KG1 (cell line): ENCODE measurements around the gene ZNF580.

Experiments
- DNase-seq: peaks from one replicate; lab custom pipeline; 2025; lab: John Stamatoyannopoulos, UW

The ZNF580 gene

DNA sequence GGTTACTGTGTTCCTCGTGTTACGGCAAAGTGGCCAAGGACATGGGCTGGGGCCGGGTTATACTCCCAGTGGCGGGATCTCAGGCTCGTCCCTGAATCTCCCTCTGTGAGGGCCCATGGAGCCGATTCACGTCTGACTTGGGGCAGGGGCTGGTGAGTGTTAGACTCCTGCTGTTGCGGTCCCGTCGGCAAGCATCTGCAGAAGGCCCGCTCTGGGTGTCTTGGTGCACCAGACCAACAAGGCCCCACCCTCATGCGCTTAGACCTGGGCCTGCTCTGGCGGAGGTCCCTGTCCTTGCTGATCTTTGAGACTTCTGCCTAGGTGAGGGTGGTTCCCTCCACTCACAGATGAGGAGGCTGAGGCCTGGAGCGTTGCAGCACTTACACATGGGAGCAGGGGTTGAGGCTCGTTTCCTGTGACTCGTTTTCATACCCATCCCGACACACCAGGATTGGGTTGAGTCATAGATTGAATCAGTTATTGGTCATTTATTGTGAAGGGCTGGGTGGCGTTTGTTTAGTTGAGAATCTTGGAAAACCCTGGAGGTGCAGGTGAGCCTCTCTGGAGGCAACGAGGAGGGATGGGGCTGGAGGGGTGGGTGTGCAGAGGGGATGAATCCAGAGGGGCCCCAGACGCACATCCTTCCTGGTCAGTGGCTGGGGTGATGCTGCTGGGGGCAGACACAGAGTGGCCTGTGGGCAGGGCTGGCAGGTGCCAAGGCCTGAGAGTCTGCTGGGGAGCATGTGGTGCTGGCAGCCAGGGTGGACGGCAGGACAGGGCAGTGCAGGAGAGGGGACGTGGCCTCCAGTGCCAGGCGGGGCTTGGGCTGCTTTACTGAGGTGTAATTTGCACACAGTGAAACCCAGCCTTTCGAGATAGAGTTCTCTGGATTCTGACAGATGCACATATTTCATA is 38.8 kb downstream of the ZNF580 start:
- no peak for DNase-seq

DNA sequence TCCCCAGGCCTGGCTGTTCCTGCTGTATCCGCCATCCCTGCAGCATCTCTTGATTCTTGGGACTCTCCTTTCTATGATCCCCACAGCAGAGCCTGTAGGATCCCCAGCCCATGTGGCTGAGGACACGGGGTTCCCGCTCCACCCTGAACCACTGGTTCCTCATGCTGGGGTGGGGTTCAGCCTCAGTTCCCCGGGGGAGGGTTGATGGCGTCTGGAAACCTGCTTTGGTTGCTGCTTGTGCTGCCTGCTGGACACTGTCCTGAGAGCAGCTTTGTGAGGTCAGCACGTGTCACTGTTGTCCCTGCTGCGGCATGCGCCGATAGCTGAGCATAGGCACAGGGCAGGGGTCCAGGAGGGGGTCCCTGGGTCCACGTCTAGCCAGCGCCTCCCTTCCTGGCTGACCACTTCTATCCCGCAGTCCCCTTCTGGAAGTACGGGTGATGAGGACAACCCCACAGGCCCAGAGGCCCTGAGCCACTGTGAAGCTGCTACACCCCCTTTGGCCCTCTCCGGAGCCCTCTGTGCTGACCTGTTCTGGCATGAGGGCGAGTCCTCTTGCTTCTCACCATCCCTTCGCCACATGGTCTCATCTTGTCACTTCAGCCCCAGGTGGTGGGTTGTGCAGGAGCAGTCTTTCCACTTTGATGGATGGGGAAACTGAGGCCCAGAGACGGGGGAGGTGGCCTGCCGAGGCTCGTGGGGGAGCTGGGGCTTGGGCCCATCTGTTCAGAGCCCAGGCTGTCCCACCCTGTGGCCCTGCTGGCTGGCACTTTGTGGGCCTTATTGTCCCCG is 39.7 kb downstream of the ZNF580 start:
- DNase-seq, result no peak

DNA sequence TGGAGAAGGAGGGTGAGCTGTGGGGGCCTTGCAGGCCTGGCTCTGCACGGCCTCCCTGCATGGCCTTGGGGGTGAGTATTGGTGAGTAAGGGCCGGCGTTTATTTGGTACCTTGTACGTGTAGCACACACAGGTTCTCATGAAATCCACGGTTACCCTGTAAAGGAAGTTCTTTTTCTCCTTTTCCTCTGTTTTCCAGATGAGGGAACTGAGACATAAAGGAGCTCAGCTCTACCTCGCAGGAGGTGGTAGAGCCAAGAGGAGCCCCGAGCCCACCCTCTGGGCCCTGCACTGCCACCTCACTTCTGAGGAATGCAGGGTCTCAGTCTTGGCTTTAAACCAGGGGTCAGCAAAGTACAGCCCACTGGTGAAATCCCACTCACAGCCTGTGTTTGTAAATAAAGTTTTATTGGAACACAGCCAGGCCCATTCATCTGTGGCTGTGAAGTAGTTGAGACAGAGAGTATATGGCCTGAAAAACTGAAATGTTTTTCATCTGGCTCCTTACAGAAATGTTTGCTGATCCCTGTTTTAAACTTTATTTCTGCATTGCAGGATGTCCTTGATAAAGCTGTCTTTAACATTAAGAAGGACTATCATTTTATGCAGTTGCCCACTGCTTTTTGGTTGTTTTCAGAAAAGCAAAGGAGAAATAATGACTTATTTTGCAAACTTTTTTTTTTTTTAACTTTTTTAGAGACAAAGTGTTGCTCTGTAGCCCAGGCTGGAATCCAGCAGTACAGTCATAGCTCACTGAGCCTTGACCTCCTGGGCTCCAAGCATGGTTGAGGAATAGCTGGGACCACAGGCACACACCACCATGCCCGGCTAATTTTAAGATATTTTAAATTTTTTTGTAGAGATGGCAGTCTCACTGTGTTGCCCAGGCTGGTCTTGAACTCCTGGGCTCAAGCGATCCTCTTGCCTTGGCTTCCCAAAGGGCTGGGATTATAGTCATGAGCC is 40.6 kb downstream of the ZNF580 start:
- no peak for DNase-seq

- DNase-seq, result no peak
Observed at GRCh38 chr19:55683449-55684261, 42.9 kb downstream of the ZNF580 start.

DNA sequence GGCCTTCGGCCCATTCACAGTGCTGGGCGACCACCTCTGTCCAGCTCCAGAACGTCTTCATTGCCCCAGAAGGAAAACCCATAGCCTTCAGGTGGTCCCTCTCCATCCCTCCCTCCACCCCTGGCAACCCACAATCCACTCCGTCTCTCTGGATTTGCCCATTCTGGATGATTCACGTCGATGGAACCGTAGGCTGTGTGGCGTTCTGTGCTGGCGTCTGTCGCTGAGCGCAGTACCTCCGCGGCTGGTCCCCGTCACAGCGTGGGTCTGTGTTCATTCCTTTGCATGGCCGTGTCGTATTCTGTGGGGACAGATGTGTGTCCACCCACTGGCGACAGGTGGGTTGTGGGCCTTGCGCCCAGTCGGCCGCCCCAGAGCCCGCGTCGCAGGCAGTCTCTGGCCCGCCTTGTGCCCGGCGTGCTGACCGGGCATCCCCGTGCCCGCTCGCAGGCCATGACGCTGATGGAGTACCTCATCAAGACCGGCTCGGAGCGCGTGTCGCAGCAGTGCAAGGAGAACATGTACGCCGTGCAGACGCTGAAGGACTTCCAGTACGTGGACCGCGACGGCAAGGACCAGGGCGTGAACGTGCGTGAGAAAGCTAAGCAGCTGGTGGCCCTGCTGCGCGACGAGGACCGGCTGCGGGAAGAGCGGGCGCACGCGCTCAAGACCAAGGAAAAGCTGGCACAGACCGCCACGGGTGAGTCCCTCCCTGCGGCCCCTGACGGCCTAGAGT is 44.3 kb downstream of the ZNF580 start:
- no peak for DNase-seq

DNA sequence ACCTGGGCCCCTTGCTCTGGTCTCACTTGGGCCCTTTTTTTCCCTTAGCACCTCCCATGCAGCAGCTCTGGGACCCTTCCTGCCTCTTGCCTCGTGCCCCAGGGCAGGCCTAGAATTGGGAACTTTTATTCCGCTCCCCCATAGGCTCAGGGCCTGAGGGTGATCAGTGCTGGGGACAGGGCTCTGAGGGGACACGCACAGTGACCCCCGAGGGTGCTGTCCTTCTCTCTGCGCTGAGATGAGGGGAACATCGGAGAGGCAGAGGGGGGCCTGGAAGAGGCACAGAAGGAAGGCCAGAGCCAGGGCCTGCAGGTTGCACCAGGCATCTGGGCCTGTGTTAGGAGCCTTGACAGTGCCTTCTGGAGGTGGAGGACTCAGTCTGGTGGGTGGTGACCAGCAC is 45.0 kb downstream of the ZNF580 start:
- no peak for DNase-seq

GRCh38 chr19:55686311-55687050 is 45.7 kb downstream of the ZNF580 start:
- no peak for DNase-seq

DNA sequence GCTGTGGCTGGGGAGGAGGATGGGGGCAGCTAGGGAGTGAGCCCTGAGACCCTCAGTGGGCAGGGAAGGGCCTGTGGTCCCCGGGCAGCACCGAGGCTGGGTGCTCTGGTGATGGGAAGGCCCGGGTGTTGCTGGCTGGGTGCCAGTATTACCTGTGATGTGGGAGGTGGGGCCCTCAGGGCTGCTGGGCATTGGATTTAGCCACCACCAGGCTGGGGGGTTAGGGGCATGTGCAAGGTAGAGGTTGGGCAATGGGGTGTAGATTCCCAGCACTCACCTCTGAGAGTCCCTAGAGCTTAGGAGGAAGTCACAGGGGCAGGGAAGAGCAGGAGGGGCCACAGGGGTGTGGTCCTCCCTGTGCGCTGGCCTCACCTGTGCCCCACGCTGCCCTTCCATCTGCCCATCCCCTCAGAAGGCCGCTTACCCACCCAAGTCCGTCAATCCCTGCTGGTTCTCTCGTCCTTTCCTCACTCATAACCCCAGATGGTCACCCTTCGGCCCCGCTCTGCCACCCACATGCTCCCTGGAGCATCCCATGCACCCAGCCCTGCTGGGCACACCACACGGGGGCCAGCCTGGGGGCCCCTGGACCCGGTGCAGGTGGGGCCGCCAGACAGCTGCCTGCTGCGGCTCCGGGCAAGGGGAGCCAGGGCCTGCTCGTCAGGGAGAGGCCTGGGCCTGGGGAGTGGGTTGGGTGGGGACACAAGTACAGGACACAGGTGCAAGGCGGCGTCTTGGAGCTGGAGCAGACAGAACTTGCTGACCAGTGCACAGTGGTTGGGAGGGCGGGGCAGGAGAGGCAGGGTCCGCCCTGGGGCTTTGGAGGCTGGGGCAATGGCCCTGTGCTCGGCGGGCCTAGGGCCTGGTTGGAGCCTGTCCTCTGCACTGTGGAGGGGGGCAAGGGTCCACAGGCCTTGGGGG is 46.7 kb downstream of the ZNF580 start:
- DNase-seq, result no peak

- DNase-seq, result no peak
Observed at GRCh38 chr19:55688422-55689218, 47.8 kb downstream of the ZNF580 start.

DNA sequence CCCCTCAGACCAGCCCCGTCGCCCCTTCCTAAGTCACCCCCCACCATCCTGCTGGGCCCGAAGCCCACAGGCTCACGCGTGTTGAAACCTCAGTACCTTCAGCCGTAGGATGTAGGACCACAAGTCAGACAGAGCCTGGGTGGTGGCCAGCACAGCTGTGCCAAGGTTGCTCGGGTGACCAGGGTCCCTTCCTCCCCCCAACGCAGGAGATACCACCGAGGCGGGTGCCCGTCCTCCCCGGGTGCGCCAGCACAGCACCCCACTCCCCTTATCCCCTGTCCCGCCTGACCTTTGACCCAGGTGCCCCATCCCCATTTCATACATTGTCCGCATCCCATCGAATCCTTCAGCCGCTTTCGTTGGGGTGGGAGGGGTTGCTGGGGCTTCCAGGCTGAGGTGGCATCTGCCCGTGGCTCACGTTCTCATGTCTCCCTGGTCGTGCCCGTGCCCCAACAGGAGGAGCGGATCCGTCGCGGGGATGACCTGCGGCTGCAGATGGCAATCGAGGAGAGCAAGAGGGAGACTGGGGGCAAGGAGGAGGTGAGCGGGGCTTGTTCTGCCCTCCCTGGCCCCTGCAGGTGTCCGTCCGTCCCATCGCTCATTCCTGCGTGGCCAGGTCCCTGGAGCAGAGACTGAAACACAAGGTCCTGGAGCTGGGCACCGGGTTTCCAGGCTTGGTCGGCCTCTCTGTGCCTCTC is 48.8 kb downstream of the ZNF580 start:
- DNase-seq, result no peak

DNA sequence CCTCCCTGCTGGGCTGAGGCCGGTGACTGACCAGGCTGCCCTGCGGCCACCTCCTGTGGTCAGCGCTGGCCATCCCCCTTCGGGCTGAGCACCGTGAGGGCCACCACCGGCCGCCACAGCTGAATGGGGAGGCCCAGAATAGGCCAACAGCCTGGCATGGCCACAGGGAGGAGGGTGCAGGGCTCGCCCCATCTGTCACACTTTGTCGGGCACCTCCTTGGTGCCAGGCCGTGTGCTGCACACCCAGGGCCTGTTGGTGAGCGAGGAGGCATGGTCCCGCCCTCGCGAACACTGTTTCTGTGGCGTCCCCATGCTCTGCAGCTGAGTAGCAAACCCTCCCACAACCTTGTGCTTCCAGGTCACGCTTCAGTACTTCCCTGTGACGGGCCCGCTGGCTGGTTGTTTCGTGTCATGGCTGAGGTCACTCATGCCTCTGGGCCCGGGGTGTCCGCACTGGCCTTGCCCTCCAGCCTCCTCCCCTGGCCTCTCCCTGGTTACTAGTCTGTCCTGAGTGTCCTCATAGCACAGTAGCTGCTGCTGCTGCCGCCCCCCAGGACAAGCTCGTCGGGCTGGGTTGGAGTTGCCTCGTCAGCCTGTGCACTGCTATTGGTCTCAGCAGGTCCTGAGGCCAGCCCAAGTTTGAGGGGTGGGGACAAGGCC is 49.4 kb downstream of the ZNF580 start:
- no peak for DNase-seq

- no peak for DNase-seq
Observed at GRCh38 chr19:55690769-55691545, 50.2 kb downstream of the ZNF580 start.

- DNase-seq, result no peak
Observed at GRCh38 chr19:55691561-55692481, 51.0 kb downstream of the ZNF580 start.

- no peak for DNase-seq
Observed at GRCh38 chr19:55692681-55693081, 51.9 kb downstream of the ZNF580 start.
